ENCODE data around the gene YLPM1. TPM values are rescaled to one million over a fixed set of nuclear protein-coding genes. Genes with fewer than 3 reads are reported as not detected.

The YLPM1 gene
- total and polyA plus RNA-seq, 2 donors (not counting 1 experiment from before 2014, with no cell fraction given), result 22.4 to 116 TPM

GRCh38 chr14:74832849-74833248 is 69.7 kb downstream of the YLPM1 start:
- no peak overlapping the region for H2AFZ ChIP-seq (ENCODE audit: insufficient read depth, low read depth, low read length, poor library complexity, severe bottlenecking)
- no peak overlapping the region for H3K27ac ChIP-seq (ENCODE audit: low read length in 2 of 2)
- H3K4me2 ChIP-seq (replicated peaks; ENCODE audit: low read depth, low read length, poor library complexity, severe bottlenecking), result no peak overlapping the region
- H4K20me1 ChIP-seq (ENCODE audit: control insufficient read depth, insufficient read depth, low read length, poor library complexity, severe bottlenecking), result no peaks in the 10 kb centered on the region
- no CpG with 5 or more reads among the region's 4 CpGs for WGBS (ENCODE audit: insufficient coverage)
- POLR2A ChIA-PET, result interaction anchor here (0.6 kb wide), 1 partner anchor 269 kb away, joined by 3 read pairs; no protein-coding TSS in a partner anchor
- H3K4me1 Mint-ChIP-seq, result peaks cover 33% of the 10 kb centered on the region
- H3K4me3 Mint-ChIP-seq, result no peak overlapping the region
- ATAC-seq (ENCODE audit: low read depth) (no peak), DNase-seq (no peak)
- no peak for TF ChIP-seq CTCF (IDR thresholded peaks at IDR 0.05)
- TF ChIP-seq EZH2 (IDR thresholded peaks at IDR 0.05; ENCODE audit: borderline replicate concordance, insufficient read depth, low read depth, low read length, poor library complexity, severe bottlenecking), result no peak
- H3K27me3 Mint-ChIP-seq, result no peaks in the 10 kb centered on the region
- intact Hi-C loops (cut with micrococcal nuclease), result no loop called here
- H3K4me3 ChIP-seq (ENCODE audit: control extremely low read depth in 1 of 5, extremely low read depth in 1 of 5, insufficient read depth in 1 of 5, low read depth in 2 of 5, low read length in 4 of 5), result no peak overlapping the region
- no peak overlapping the region for H3K9ac ChIP-seq (ENCODE audit: low read length)
- H3K27me3 ChIP-seq (replicated peaks in 1 of 4; ENCODE audit: control extremely low read depth in 1 of 4, control insufficient read depth in 3 of 4, insufficient read depth in 4 of 4, low read length in 3 of 4), result no peaks in the 10 kb centered on the region
- no peaks in the 10 kb centered on the region for H3K79me2 ChIP-seq (ENCODE audit: control insufficient read depth, insufficient read depth, low read length)
- peaks cover 9 to 34% of the 10 kb centered on the region in 2 experiments for H3K36me3 ChIP-seq (replicated peaks in 1 of 2; ENCODE audit: control extremely low read depth in 1 of 2, control insufficient read depth in 1 of 2, extremely low read depth in 1 of 2, insufficient read depth in 2 of 2, low read length in 1 of 2)
- CTCF ChIA-PET, result interaction anchor here (1.8 kb wide), 1 partner anchor 28 kb away, joined by 5 read pairs; no protein-coding TSS in a partner anchor
- no peaks in the 10 kb centered on the region for H3K9me3 ChIP-seq (ENCODE audit: control extremely low read depth in 1 of 3, control insufficient read depth in 2 of 3, insufficient read depth in 1 of 3, low read length in 2 of 3)
- peaks cover 31 to 34% of the 10 kb centered on the region in 2 donors for H3K4me1 ChIP-seq (ENCODE audit: control insufficient read depth in 2 of 2, insufficient read depth in 2 of 2, low read length in 2 of 2)
- no peaks in the 10 kb centered on the region for H3K9me3 Mint-ChIP-seq (ENCODE audit: insufficient read depth)
- no peak overlapping the region for H3K27ac Mint-ChIP-seq

GRCh38 chr14:74834692-74835392 is 71.7 kb downstream of the YLPM1 start:
- ATAC-seq (ENCODE audit: low read depth) (no peak), DNase-seq (no peak)
- Histone ChIP-seq H3K36me3 (replicated peaks in 1 of 2; ENCODE audit: control extremely low read depth in 1 of 2, control insufficient read depth in 1 of 2, extremely low read depth in 1 of 2, insufficient read depth in 2 of 2, low read length in 1 of 2) (peaks cover 9 to 22% of the 10 kb centered on the region in 2 experiments), H4K20me1 (ENCODE audit: control insufficient read depth, insufficient read depth, low read length, poor library complexity, severe bottlenecking) (no peaks in the 10 kb centered on the region), H3K9ac (ENCODE audit: low read length) (no peak overlapping the region), H3K4me2 (replicated peaks; ENCODE audit: low read depth, low read length, poor library complexity, severe bottlenecking) (peak overlapping the region; percentile 53), H3K4me3 (ENCODE audit: control extremely low read depth in 1 of 5, extremely low read depth in 1 of 5, insufficient read depth in 1 of 5, low read depth in 2 of 5, low read length in 4 of 5) (peak overlapping the region in 1 of 5 experiments; percentile 5), H3K27ac (ENCODE audit: low read length in 2 of 2) (peak overlapping the region; percentile 69 to 85), H3K27me3 (replicated peaks in 1 of 4; ENCODE audit: control extremely low read depth in 1 of 4, control insufficient read depth in 3 of 4, insufficient read depth in 4 of 4, low read length in 3 of 4) (no peaks in the 10 kb centered on the region), H2AFZ (ENCODE audit: insufficient read depth, low read depth, low read length, poor library complexity, severe bottlenecking) (peak overlapping the region; percentile 75), H3K9me3 (ENCODE audit: control extremely low read depth in 1 of 3, control insufficient read depth in 2 of 3, insufficient read depth in 1 of 3, low read length in 2 of 3) (no peaks in the 10 kb centered on the region), H3K79me2 (ENCODE audit: control insufficient read depth, insufficient read depth, low read length) (no peaks in the 10 kb centered on the region), H3K4me1 (ENCODE audit: control insufficient read depth in 2 of 2, insufficient read depth in 2 of 2, low read length in 2 of 2) (peaks cover 43 to 46% of the 10 kb centered on the region in 2 donors)
- ChIA-PET CTCF (interaction anchor here (0.8 to 6.4 kb wide), 5 partner anchors 14 to 226 kb away, joined by 3 to 54 read pairs (median 5); no protein-coding TSS in a partner anchor), POLR2A (interaction anchor here (0.6 kb wide), 1 partner anchor 1697 kb away, joined by 3 read pairs; no protein-coding TSS in a partner anchor)
- TF ChIP-seq CTCF (IDR thresholded peaks at IDR 0.05) (no peak), EZH2 (IDR thresholded peaks at IDR 0.05; ENCODE audit: borderline replicate concordance, insufficient read depth, low read depth, low read length, poor library complexity, severe bottlenecking) (no peak)
- intact Hi-C loops (cut with micrococcal nuclease), result no loop called here
- Mint-ChIP-seq H3K4me1 (peaks cover 48% of the 10 kb centered on the region), H3K9me3 (ENCODE audit: insufficient read depth) (no peaks in the 10 kb centered on the region), H3K4me3 (peak overlapping the region; percentile 6), H3K27ac (peak overlapping the region; percentile 87), H3K27me3 (no peaks in the 10 kb centered on the region)
- 100% methylated on average over 3 of the region's 5 CpGs for WGBS (ENCODE audit: insufficient coverage)

Data from B cell (primary cell).